Glutamatergic neuron (in vitro differentiated cells): ENCODE data around the gene ZNF548. TPM values are rescaled to one million over a fixed set of nuclear protein-coding genes. Genes with fewer than 3 reads are reported as not detected.
A peak's percentile ranks its signal among the peaks of the same experiment; 100 is the strongest.

ENCODE experiments used
- DNase-seq: peaks from one replicate; pipeline ENCODE4 v3.0.0; 2022
- H3K27ac Mint-ChIP-seq: one replicate; pipeline ENCODE4 v1.8.0; 2020; ENCODE audit warnings: mild to moderate bottlenecking, mixed read lengths, inconsistent platforms; ENCODE audit not compliant: unreplicated experiment
- H3K27me3 Mint-ChIP-seq: one replicate; pipeline ENCODE4 v1.8.0; 2020; ENCODE audit warnings: mild to moderate bottlenecking, moderate library complexity, mixed read lengths, inconsistent platforms; ENCODE audit not compliant: unreplicated experiment
- H3K36me3 Mint-ChIP-seq: one replicate; pipeline ENCODE4 v1.8.0; 2020; ENCODE audit warnings: mild to moderate bottlenecking, mixed read lengths, inconsistent platforms; ENCODE audit not compliant: unreplicated experiment
- H3K4me1 Mint-ChIP-seq: one replicate; pipeline ENCODE4 v1.8.0; 2020; ENCODE audit warnings: mild to moderate bottlenecking, low read depth, mixed read lengths, inconsistent platforms; ENCODE audit not compliant: unreplicated experiment
- H3K4me3 Mint-ChIP-seq: one replicate; pipeline ENCODE4 v1.8.0; 2020; ENCODE audit warnings: mild to moderate bottlenecking, mixed read lengths, inconsistent platforms; ENCODE audit not compliant: unreplicated experiment
- H3K9me3 Mint-ChIP-seq: one replicate; pipeline ENCODE4 v1.8.0; 2020; ENCODE audit warnings: mild to moderate bottlenecking, moderate library complexity, mixed read lengths, inconsistent platforms; ENCODE audit not compliant: unreplicated experiment
- CTCF ChIP-seq: fragments of 200-600 bp; sonication (generic); IDR thresholded peaks from one replicate; pipeline ENCODE4 v1.5.0; 2021; ENCODE audit not compliant: partially characterized antibody, unreplicated experiment
- total RNA-seq: library from RNA; stranded (reverse); fragmentation: NEBNext Ultra II Directional; extraction: Animal tissue kit (Norgen Biotek cat#: 25700); gene quantifications from one replicate; pipeline ENCODE4 v1.2.1, GENCODE V29; 2021; ENCODE audit not compliant: unreplicated experiment

The ZNF548 gene
- total RNA-seq, 1 donor from 2014 or later = 35.4 TPM

DNA sequence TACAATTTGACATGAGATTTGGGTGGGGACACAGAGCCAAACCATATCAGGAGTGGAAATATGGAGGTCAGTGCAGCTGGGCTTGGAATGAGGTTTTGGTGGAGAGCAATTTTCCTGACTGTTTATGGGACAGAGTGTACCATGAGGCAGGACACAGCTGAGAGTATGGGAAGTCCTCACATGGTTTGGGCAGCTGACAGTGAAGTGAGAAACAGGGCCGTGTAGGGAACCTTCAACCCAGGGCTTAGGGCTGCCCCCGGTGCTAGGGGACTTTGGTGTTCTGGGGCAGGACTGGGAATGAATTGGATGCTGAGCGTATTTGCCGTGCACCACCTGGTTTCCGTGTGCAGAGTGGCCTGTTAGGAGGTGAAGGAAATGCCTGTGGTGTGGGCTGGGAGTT is 6.1 kb downstream of the ZNF548 start:
- no peak overlapping the region for H3K27ac Mint-ChIP-seq

GRCh38 chr19:57398868-57399267 is 9.2 kb downstream of the ZNF548 start:
- DNase-seq = no peak
- Mint-ChIP-seq H3K36me3 (peaks cover 37% of the 10 kb centered on the region), H3K9me3 (peaks cover 3% of the 10 kb centered on the region)

More for the DNA sequence above, 6.1 kb downstream of the ZNF548 start:
- Mint-ChIP-seq H3K36me3 (peaks cover 28% of the 10 kb centered on the region), H3K4me1 (peaks cover 4% of the 10 kb centered on the region), H3K27me3 (no peaks in the 10 kb centered on the region), H3K4me3 (no peak overlapping the region), H3K9me3 (peaks cover 5% of the 10 kb centered on the region)
- no peak for DNase-seq
- TF ChIP-seq CTCF = no peak

GRCh38 chr19:57403737-57404563 is 14.3 kb downstream of the ZNF548 start:
- no peak overlapping the region for H3K4me3 Mint-ChIP-seq
- H3K36me3 Mint-ChIP-seq = peaks cover 14% of the 10 kb centered on the region
- H3K4me1 Mint-ChIP-seq = no peaks in the 10 kb centered on the region
- no peaks in the 10 kb centered on the region for H3K9me3 Mint-ChIP-seq
- no peak overlapping the region for H3K27ac Mint-ChIP-seq
- TF ChIP-seq CTCF = no peak
- DNase-seq = no peak
- no peaks in the 10 kb centered on the region for H3K27me3 Mint-ChIP-seq

More at GRCh38 chr19:57398868-57399267, 9.2 kb downstream of the ZNF548 start:
- no peak for TF ChIP-seq CTCF
- no peak overlapping the region for H3K4me3 Mint-ChIP-seq
- H3K27ac Mint-ChIP-seq = no peak overlapping the region
- H3K27me3 Mint-ChIP-seq = no peaks in the 10 kb centered on the region
- peaks cover 2% of the 10 kb centered on the region for H3K4me1 Mint-ChIP-seq

DNA sequence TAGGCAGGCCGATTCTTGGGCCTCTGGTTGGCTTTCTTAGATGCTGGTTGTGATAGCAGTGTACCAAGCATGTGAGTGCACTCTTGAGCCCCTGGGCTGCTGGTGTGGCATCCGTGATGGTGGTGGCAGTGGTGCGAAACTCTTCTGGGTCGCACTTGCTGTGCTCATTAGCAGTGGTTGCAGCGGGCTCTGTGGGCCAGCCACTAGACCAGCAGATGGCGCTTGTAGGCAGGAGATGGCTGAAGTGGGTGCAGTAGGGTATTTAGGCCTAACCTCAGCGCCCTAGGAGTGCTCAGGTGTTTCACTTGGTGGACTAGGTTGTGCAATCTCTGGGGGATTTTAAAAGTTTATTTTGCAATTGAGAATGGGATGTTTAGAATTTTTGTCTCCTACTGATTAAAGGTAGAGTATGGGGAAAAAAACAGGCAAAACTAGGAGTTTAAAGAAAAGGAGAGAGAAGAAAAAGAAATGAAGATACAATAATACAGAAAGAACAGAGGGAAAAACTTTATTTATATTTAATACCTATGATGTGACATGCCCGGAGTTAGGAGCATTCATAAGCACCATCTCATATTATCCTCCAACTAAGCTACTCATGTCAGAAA is 17.0 kb downstream of the ZNF548 start:
- DNase-seq = peak; percentile 89

More for the DNA sequence above, 17.0 kb downstream of the ZNF548 start:
- Mint-ChIP-seq H3K27me3 (no peaks in the 10 kb centered on the region), H3K4me1 (peaks cover 2% of the 10 kb centered on the region), H3K9me3 (no peaks in the 10 kb centered on the region), H3K4me3 (no peak overlapping the region), H3K36me3 (peaks cover 9% of the 10 kb centered on the region), H3K27ac (no peak overlapping the region)
- peak; percentile 41 for TF ChIP-seq CTCF
